ENCODE measurements around the gene ROR2. TPM values are rescaled to one million over a fixed set of nuclear protein-coding genes. Genes with fewer than 3 reads are reported as not detected.

Gene ROR2
- total and polyA plus RNA-seq, 11 donors: 0.18 to 9.0 (median 0.49) TPM

GRCh38 chr9:91712811-91713210, 237.2 kb downstream of the ROR2 start:
- no peak for DNase-seq
- H3K27me3 ChIP-seq: peaks cover 0 to 9% (median 2%) of the 10 kb centered on the region in 9 donors
- peaks cover 0 to 8% (median 0%) of the 10 kb centered on the region in 12 donors for H3K9me3 ChIP-seq
- no peaks in the 10 kb centered on the region for H3K4me1 ChIP-seq
- TF ChIP-seq POLR2A (IDR thresholded peaks at IDR 0.05) (no peak), CTCF (IDR thresholded peaks at IDR 0.05) (no peak)
- WGBS, 4 donors: 85 to 89% (median 86%) methylated on average over 7 of the region's 7 CpGs
- intact Hi-C loops (cut with DNase I): no loop called here
- H3K36me3 ChIP-seq: no peaks in the 10 kb centered on the region
- no peak overlapping the region for H3K4me3 ChIP-seq
- no peak overlapping the region for H3K27ac ChIP-seq
- ATAC-seq: no peak

GRCh38 chr9:91711755-91712601, 238.1 kb downstream of the ROR2 start:
- peaks cover 0 to 9% (median 2%) of the 10 kb centered on the region in 9 donors for H3K27me3 ChIP-seq
- no peak overlapping the region for H3K4me3 ChIP-seq
- intact Hi-C loops (cut with DNase I): no loop called here
- TF ChIP-seq POLR2A (IDR thresholded peaks at IDR 0.05) (no peak), CTCF (IDR thresholded peaks at IDR 0.05) (no peak)
- peak in 2 of 4 donors; percentile 8 to 10 for ATAC-seq
- H3K4me1 ChIP-seq: no peaks in the 10 kb centered on the region
- H3K27ac ChIP-seq: no peak overlapping the region
- peaks cover 0 to 8% (median 0%) of the 10 kb centered on the region in 12 donors for H3K9me3 ChIP-seq
- no peak for DNase-seq
- H3K36me3 ChIP-seq: no peaks in the 10 kb centered on the region
- WGBS, 4 donors: 71 to 79% (median 75%) methylated on average over 8 of the region's 8 CpGs

GRCh38 chr9:91710158-91710557, 239.9 kb downstream of the ROR2 start:
- H3K27ac ChIP-seq: no peak overlapping the region
- H3K27me3 ChIP-seq: peaks cover 0 to 6% (median 2%) of the 10 kb centered on the region in 9 donors
- H3K9me3 ChIP-seq: peaks cover 0 to 16% (median 12%) of the 10 kb centered on the region in 12 donors
- WGBS, 4 donors: 82 to 87% (median 83%) methylated on average over 8 of the region's 8 CpGs
- no peaks in the 10 kb centered on the region for H3K4me1 ChIP-seq
- no peak overlapping the region for H3K4me3 ChIP-seq
- ATAC-seq (no peak), DNase-seq (no peak)
- intact Hi-C loops (cut with DNase I): no loop called here
- no peaks in the 10 kb centered on the region for H3K36me3 ChIP-seq
- no peak for TF ChIP-seq CTCF (IDR thresholded peaks at IDR 0.05)
- no peak for TF ChIP-seq POLR2A (IDR thresholded peaks at IDR 0.05)

- Histone ChIP-seq H3K4me1 (no peaks in the 10 kb centered on the region), H3K36me3 (no peaks in the 10 kb centered on the region), H3K4me3 (no peak overlapping the region), H3K27me3 (peaks cover 0 to under 1% (median 0%) of the 10 kb centered on the region in 9 donors), H3K9me3 (peaks cover 0 to 35% (median 18%) of the 10 kb centered on the region in 12 donors), H3K27ac (no peak overlapping the region)
- intact Hi-C loops (cut with DNase I): no loop called here
- TF ChIP-seq CTCF (IDR thresholded peaks at IDR 0.05): no peak
- TF ChIP-seq POLR2A (IDR thresholded peaks at IDR 0.05): no peak
- WGBS, 4 donors: 82 to 96% (median 90%) methylated on average over 1 of the region's 1 CpG
- DNase-seq (no peak), ATAC-seq (no peak)
Observed at GRCh38 chr9:91705386-91705785, 244.6 kb downstream of the ROR2 start.

All from heart left ventricle (tissue), 16 donors.